ENCODE measurements around the gene TMEM273.

TMEM273 gene

DNA sequence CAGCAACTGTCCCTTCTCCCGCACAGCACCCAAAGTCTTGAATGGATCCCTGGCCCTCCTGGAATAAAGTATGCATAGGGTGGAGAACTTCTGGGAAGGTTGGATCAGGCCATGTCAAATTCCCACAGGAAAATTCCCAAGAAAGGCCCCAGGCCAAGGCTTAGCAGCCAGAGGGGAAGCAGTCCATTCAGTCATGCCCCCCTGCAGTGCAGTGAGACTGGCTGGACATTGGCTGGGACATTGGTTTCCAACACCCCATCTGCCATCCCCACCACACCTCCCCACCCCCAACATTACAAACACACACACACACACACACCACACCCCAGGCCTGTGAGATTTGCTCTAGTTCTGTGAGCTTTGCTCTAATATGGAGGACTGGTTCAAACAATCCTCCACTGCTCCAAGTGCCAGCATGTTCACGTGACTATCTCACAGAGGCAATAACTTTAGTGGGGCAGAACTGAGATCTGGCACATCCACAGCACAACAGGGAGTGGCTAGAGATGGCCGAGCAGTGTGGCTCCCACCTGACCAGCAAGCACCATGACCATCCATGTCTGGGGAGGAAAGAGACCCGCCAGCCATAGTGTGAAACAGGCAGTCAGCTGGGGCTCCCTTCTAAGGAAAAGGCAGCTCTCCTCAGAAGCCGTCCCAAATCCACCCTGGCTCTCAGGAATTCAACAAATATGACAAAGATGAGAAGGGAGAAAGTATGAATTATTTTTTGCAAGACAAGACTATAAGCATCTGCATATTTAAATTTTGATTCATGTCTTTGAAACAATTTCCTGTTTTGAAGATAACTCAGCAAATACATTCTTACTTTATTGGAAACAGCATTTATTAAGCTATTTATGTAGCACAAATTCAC is 47.6 kb downstream of the TMEM273 start:
- no peak for DNase-seq (ENCODE audit: low read depth in 2 of 2)

DNA sequence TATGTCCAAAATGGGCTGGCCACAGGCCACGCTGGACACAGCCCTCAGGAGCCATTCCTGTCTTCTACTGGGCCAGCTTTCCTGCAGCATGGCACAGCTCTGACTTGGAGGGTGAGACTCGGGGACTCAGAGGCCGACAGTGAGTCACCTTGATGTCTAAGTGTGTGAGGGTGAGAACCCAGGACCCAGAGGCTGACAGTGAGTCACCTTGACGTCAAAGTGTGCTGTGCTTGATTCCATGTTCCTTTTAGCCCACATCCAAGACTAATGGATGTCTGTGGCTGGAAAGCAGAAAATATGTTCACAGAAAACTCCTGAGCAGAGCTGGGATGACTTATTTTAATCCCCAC is 48.4 kb downstream of the TMEM273 start:
- no peak for DNase-seq (ENCODE audit: low read depth in 2 of 2)

- DNase-seq (ENCODE audit: low read depth in 2 of 2): no peak
These were observed 49.0 kb downstream of the TMEM273 start for GRCh38 chr10:49139028-49139845.

DNA sequence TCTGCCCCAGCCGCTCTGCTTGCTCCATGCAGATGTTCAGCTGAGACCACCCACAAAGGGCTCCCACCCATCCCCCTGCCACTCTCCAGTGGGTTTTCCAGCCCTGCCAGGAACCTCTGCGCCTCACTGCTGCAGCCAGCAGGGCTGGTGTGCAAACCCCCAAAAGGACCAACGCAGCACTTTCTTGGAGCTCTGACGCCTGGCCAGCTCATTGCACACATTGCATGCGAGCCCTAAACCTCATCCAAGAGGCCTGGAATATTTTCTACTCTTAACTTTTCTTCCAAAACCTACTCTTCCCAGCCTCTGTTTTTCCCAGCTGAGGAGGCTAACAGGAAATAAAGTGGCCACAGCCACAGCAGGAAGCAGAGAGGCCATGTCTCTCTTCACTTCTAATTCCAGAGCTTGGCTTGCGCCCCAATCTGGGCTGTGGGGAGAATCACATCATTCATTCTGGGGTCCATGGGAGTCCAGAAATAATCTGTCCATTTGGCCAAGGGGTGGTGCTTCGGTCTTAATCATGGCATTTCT is 49.8 kb downstream of the TMEM273 start:
- no peak for DNase-seq (ENCODE audit: low read depth in 2 of 2)

GRCh38 chr10:49136525-49136924 is 51.7 kb downstream of the TMEM273 start:
- no peak for DNase-seq (ENCODE audit: low read depth in 2 of 2)

- DNase-seq (ENCODE audit: low read depth in 2 of 2): no peak
These were observed 52.4 kb downstream of the TMEM273 start for GRCh38 chr10:49135575-49136313.

DNA sequence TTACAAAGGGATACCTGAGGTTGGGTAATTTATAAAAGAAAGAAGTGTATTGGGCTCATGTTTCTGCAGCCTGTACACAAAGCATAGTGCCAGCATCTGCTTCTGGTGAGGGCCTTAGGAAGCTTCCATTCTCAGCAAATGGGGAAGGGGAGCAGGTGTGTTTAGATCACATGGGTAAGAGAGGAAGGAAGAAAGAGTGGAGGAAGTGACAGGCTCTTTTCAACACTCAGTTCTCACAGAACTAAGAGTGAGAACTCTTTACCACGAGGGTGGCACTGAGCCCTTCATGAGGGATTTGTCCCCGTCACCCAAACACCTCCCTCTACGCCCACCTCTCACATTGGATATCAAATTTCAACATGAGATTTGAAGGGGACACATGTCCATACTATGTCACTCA is 53.9 kb downstream of the TMEM273 start:
- no peak for DNase-seq (ENCODE audit: low read depth in 2 of 2)

DNA sequence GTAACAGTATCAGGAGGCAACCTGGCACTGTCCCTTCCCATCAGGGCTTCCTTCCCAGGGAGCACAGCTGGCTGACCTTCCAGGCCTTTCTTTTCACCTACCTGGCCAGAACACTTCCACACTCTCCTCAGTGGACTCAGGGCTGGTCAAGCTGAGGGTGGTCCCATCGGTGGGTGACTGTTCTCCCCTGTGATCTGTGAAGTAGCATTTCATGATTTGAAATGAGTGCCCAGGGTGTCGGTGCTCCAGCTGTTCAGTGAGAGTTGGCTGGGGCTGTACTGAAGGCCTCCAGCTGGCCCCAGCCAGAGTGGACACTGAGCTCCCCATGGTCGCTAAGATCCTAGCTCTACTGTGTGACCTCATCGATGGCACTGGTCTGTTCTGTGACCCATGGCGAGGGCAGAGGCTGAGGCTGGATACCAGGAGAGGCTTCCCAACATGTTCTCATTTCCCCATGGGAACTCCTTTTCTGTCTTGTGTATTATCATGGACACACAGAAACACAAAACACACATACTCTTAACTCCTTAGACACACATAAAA is 54.4 kb downstream of the TMEM273 start, which contains the start of gene FAM170B:
TSS of gene FAM170B (minus strand) at position 316 of the 543 bp plus-strand sequence. CDS start at position 213, 103 bp downstream.
- no peak for DNase-seq (ENCODE audit: low read depth in 2 of 2)

DNA sequence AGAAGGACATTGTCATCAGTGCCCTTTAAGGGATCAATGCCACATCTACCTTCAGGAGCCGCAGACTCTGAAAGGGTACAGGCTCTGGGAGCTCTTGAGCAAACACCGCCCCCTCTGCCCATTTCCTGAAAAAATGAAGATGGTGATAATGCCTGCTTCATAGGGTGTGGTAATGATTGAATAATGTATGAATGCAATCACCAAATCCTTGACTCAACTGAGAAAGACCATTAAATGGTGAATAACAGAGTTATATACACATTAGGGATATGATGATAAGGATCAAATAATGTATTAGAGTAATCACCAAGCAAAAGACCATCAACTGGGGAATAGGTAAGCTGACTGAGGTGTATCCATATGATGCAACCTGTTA is 55.8 kb downstream of the TMEM273 start:
- no peak for DNase-seq (ENCODE audit: low read depth in 2 of 2)

DNA sequence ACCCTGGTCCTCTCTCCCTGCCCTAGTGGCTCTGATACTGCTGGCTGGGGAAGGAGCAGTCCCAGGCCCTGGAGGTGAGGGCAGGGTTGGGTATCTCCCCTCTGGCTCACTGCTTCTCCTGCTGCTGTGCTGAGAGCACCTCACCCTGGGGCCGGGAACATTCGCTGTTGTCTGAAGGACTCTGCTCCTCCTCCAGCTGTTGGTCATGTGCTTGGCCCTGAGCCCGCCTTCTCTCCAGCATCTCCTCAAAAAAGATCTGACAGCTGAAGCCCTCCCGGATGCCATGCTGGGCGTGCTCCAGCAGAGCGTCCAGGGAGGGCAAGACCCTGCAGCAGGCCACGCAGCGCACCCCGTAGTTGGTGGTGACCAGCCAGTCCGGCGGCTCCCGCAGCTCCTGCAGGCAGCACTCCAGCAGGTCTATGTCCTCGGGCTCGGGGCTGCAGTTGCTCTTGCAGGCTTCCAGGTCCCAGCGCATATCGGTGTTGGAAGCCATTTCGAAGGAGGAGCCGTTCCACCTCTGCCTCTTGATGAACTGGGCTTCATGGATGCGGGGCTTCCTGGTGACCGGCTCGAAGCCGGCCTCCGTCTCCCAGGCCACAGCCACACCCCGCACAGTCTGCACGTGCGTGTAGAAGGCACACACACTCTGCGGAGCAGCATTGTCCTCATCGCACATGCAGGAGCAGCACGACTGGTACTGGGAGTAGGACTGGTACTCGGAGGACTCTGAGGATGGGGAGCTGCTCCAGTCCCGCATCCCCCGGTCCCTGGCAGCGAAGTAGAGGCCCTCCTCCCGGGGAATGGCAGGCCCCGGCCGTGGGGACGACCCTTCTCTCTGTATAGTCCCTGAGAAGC is 56.5 kb downstream of the TMEM273 start:
- no peak for DNase-seq (ENCODE audit: low read depth in 2 of 2)

DNA sequence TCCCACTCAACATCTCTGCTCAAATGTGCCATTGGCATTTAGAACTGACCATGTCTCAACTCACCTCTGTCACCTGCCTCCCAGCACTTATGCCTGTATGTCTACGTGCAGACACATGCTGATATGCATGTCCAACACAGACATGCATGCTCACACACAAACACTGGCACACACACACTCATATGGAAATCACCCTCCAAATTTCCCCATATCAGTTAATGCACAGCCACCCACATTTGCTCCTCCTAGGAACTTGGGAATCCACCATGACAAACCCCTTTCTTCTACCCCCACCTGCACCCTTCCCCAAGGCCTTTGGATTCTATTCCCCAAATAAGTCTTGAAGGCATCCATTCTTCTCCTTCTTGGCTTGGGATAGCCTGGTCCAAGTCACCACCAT is 58.8 kb downstream of the TMEM273 start:
- DNase-seq (ENCODE audit: low read depth in 2 of 2): no peak

DNA sequence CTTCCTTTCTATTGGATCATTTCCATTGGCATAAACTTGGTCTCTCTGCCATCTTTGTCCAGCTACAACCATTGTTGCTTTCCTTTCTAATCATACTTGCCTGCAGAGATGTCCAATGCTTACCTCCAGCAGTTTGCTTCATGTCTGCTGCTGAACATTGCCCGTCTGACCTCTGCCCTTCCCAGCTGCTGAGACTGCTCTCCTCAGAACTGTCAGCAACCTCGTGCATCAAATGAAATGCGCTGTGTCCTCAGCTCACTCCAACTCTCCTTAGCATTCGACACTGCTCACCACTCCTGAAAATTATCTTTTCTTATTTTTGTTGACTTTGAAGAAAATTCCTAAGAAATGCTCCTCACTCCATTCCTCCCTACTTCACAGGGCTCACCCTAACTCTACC is 59.3 kb downstream of the TMEM273 start:
- no peak for DNase-seq (ENCODE audit: low read depth in 2 of 2)

DNA sequence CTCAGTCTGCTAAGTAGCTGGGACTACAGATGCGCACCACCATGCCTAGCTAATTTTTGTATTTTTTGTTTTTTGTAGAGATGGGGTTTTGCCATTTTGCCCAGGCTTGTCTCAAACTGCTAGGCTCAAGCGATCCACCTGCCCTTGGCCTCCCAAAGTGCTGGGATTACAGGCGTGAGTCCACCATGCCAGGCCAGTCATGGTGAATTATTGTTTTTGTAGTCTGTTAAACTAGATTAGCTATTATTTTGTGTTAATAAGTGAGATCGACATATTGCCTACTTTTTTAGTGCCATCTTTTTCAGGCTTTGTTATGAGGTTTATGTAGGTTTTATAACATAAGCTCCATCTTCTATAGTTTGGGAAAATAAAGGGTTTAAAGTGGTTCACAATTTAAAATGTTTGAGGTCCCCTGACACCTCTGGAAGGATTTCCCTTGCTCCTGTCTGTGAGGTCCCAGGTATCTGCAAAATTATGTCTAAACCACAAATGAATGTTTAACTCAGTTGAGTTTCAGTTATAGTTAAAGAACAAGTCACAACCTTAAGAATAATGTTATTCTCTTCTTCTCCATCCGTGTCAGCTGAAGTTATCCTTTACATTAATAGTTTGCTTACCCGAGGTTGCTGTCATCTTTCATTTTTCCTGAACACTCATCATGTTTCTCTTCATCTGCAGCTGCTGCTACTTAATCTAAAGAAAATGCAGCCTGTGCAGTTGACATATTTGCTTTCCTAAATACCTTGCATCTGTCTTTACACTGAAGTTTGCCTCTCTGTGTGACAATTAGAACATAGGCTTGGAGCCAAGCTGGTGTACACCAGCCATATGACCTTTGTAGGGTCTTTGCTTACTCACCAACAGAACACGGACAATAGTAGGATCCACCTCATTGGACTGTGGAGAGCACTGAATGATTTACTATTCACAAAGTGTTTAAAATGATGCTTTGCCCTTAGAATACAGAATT is 63.9 kb downstream of the TMEM273 start:
- DNase-seq (ENCODE audit: low read depth in 2 of 2): no peak

DNA sequence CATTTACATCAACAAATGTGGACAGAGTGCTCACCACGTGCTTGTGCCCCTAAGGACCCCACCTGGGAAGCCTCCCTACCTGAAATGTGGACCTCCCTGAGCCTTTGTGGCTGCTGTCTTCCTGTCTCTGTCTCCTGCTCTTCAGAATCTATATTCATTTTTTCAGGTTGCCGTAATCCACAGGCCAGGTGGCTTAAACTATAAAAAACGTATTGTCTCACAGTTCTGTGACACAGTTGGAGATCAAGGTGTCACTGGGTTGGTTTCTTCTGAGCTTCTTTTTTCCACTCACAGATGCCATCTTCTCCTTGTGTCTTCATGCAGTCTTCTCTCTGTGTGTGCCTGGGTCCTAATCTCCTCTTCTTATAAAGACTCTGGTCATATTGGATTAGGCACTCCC is 67.3 kb downstream of the TMEM273 start:
- no peak for DNase-seq (ENCODE audit: low read depth in 2 of 2)

DNA sequence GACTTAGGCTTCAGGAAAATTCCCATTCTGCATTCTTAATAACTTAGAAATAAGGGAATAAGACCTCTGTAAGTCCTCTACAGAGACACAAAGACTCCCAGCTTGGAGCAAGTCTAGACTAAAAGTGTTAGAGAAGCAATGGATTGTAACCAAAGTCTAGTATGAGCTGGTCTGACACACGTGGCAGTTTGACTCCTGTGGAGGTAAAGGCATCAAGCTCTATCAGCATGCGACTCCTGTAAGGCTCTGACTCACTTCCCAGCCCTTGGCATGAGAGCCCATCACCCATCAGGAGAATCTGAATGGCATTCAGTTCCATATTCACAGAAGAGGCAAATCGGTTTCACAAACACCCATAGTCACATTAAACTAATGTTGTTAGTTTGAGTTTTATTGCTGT is 68.4 kb downstream of the TMEM273 start:
- no peak for DNase-seq (ENCODE audit: low read depth in 2 of 2)

DNA sequence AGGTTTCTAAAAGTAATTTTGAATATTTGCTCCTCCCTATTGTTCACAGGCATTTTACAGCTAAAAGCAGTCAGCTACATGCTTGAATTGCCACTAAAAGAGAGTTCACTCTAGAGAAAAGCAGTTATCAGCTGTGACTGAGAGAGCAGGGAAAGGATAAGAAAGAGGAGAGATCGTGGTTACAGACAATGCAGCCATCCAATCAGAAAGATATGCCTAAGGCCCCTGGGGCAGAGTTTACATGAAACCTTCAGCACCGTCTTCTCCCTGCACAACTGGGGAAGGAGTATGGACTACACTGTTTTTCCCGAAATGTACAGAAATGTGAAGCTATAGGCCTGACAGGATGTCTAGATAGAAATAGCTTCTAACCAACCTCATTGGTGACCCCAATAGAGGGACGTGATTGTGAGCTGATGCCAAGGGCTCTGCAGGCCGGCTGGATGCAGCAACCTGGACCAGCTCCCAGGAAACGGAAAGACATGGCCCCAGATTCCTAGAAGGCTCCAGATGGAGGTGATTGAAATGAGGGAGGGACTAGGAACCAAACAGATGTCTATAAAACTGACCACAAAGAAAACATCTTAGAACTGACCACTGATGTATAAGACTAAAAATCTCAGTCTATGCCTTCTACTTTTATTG is 69.6 kb downstream of the TMEM273 start:
- no peak for DNase-seq (ENCODE audit: low read depth in 2 of 2)

- no peak for DNase-seq (ENCODE audit: low read depth in 2 of 2)
These were observed 70.7 kb downstream of the TMEM273 start for GRCh38 chr10:49117376-49118070.

Data from activated CD4-positive, alpha-beta T cell treated with anti-CD3 and anti-CD28 coated beads for 24 hours (primary cell).